Transverse colon (tissue), 4 donors: ENCODE measurements around the gene FBN2. TPM values are rescaled to one million over a fixed set of nuclear protein-coding genes. Genes with fewer than 3 reads are reported as not detected.
"Not testable (repeated sequence)": the region's sequence is repeated elsewhere in the genome, so short reads cannot be mapped to it uniquely, and the experiment has no call there.

Experiments
- DNase-seq: peaks from one replicate; pipeline ENCODE4 v3.0.0-alpha.2; 2019
- H3K27ac ChIP-seq, 4 donors: fragments of 200-600 bp; sonication (generic); 2 replicates each; pipeline ENCODE4 v1.5.1; 2016 to 2018; ENCODE audit warnings: inconsistent platforms in 4 of 4
- H3K27me3 ChIP-seq: fragments of 200-600 bp; sonication (generic); 2 replicates; pipeline ENCODE4 v1.5.1; 2017; ENCODE audit warnings: inconsistent platforms
- H3K36me3 ChIP-seq, 4 donors: fragments of 200-600 bp; sonication (generic); 2 replicates each; pipeline ENCODE4 v1.5.1; 2017 to 2019; ENCODE audit warnings: inconsistent platforms in 4 of 4
- H3K4me1 ChIP-seq, 4 donors: fragments of 200-600 bp; sonication (generic); 2 replicates each; pipeline ENCODE4 v1.5.1; 2017 to 2020; ENCODE audit warnings: inconsistent platforms in 4 of 4
- H3K4me3 ChIP-seq, 4 donors: fragments of 200-600 bp; sonication (generic); 1 replicate in 1 of 4; 2 replicates in 3 of 4; pipeline versions ENCODE4 v1.5.1 to v1.6.1; 2017 to 2019; ENCODE audit warnings: inconsistent platforms in 4 of 4
- H3K9me3 ChIP-seq, 2 donors: fragments of 200-600 bp; sonication (generic); 2 replicates each; pipeline ENCODE4 v1.5.1; 2017 to 2019; ENCODE audit warnings: inconsistent platforms in 2 of 2
- EP300 ChIP-seq: sonication (generic); formaldehyde crosslinking; IDR thresholded peaks from one replicate; pipeline ENCODE4 v1.6.1; 2017; ENCODE audit warnings: antibody characterized with exemption, low read depth
- POLR2A ChIP-seq: fragments of 450-650 bp; IDR thresholded peaks from one replicate; pipeline ENCODE4 v1.6.1; 2016; ENCODE audit warnings: antibody characterized with exemption, mild to moderate bottlenecking, moderate library complexity
- POLR2AphosphoS5 ChIP-seq, 3 donors: sonication (generic); formaldehyde crosslinking; IDR thresholded peaks; one replicate each; pipeline ENCODE4 v1.6.1; 2016; ENCODE audit warnings: antibody characterized with exemption in 3 of 3
- WGBS, 2 donors: methylation state at CpG; one replicate each; pipeline ENCODE4 v1.1.5; 2018; ENCODE audit warnings: low coverage in 1 of 2; 5-methylcytosine and 5-hydroxymethylcytosine counted together
- in situ Hi-C, 4 donors: fragments of 200-750 bp; cut with MboI; loops; one replicate each; pipeline versions ENCODE4 v1.15.0 to v1.15.1; 2017; ENCODE audit warnings: low sequenced_read_pairs in 3 of 4, low pct_ligation_motif_present in 1 of 4, low pct_unique_long_range_greater_than_20kb in 1 of 4
- intact Hi-C: fragments of 100-400 bp; cut with DNase I; formaldehyde crosslinking; loops from one replicate; pipeline ENCODE4 v1.15.1; 2023; ENCODE audit warnings: low total_unique reads
- total RNA-seq, 4 donors: library from RNA; depleted of rRNA; stranded (reverse); fragments of >200 nt; gene quantifications; one replicate each; pipeline ENCODE4 v1.1.0, GENCODE V29; 2016
- TF ChIP-seq, protein P1 (sequence below), 5 experiments: fragments of 200-600 bp in 3 of 5; fragments of 450-650 bp in 2 of 5; sonication (generic) in 3 of 5; IDR thresholded peaks; 1 replicate in 2 of 5; 2 replicates in 3 of 5; pipeline ENCODE4 v1.5.1; 2016 to 2017; ENCODE audit warnings: antibody characterized with exemption in 5 of 5, inconsistent platforms in 3 of 5, mild to moderate bottlenecking in 2 of 5, moderate library complexity in 1 of 5

FBN2 gene
- total RNA-seq, 4 donors from 2014 or later: 0.79 to 16.1 (median 2.6) TPM

GRCh38 chr5:128466554-128466953 is 71.5 kb downstream of the FBN2 start:
- Histone ChIP-seq H3K4me3 (no peak overlapping the region), H3K27ac (no peak overlapping the region), H3K36me3 (no peaks in the 10 kb centered on the region), H3K9me3 (no peaks in the 10 kb centered on the region), H3K27me3 (no peaks in the 10 kb centered on the region), H3K4me1 (no peaks in the 10 kb centered on the region)
- 37 to 49% methylated on average over 5 of the region's 5 CpGs for WGBS, 2 donors
- in situ Hi-C loops: no loop called here
- TF ChIP-seq, protein P1, sequence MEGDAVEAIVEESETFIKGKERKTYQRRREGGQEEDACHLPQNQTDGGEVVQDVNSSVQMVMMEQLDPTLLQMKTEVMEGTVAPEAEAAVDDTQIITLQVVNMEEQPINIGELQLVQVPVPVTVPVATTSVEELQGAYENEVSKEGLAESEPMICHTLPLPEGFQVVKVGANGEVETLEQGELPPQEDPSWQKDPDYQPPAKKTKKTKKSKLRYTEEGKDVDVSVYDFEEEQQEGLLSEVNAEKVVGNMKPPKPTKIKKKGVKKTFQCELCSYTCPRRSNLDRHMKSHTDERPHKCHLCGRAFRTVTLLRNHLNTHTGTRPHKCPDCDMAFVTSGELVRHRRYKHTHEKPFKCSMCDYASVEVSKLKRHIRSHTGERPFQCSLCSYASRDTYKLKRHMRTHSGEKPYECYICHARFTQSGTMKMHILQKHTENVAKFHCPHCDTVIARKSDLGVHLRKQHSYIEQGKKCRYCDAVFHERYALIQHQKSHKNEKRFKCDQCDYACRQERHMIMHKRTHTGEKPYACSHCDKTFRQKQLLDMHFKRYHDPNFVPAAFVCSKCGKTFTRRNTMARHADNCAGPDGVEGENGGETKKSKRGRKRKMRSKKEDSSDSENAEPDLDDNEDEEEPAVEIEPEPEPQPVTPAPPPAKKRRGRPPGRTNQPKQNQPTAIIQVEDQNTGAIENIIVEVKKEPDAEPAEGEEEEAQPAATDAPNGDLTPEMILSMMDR (IDR thresholded peaks at IDR 0.05): no peak
- intact Hi-C loops: no loop called here
- DNase-seq: no peak

DNA sequence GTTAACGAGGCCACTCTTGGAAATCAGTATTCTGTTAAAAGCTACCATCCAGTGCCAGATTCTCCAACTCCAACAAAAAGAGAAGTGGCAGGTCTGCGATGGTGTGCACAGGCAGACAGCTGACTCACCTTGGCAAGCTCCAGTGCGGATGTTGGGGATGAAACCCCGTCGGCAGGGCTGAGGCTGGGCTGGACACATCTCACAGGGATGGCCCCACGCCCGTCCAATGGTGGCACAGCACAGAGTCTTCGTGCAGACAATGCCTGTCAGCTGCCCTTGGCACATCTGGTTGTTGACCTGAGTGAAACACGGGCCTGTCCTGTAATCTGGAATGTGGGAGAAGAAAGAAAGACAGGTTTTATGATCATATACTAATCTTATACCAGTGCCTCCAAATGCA is 73.4 kb downstream of the FBN2 start:
- no peaks in the 10 kb centered on the region for H3K9me3 ChIP-seq
- H3K4me3 ChIP-seq: no peak overlapping the region
- in situ Hi-C loops: no loop called here
- intact Hi-C loops: no loop called here
- H3K27ac ChIP-seq: no peak overlapping the region
- WGBS, 2 donors: 71 to 83% methylated on average over 4 to 9 of the region's 9 CpGs
- no peaks in the 10 kb centered on the region for H3K27me3 ChIP-seq
- no peak for TF ChIP-seq POLR2AphosphoS5 (IDR thresholded peaks at IDR 0.05)
- no peak for DNase-seq
- no peaks in the 10 kb centered on the region for H3K36me3 ChIP-seq
- H3K4me1 ChIP-seq: no peaks in the 10 kb centered on the region

DNA sequence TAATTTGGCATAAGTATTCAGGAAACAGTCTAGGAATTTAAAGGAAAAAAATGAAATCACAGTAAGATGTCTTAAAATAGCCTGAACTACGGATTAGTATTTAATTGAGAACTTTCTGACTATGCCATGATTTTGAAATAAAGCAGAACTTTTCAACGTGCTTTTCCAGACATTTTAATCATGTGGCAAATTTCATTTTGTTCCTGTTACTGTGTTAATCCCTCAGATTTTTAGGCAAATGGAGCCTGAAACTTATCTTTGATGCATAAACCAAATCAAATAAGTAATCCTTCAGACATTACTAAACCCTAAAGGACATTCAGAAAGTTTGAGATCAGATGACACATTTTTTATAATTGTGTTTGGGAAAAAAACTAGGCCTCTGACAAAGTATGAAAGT is 75.7 kb downstream of the FBN2 start:
- Histone ChIP-seq H3K36me3 (no peaks in the 10 kb centered on the region), H3K4me1 (no peaks in the 10 kb centered on the region), H3K27me3 (no peaks in the 10 kb centered on the region), H3K9me3 (no peaks in the 10 kb centered on the region), H3K27ac (no peak overlapping the region), H3K4me3 (no peak overlapping the region)
- TF ChIP-seq POLR2AphosphoS5 (IDR thresholded peaks at IDR 0.05): no peak
- TF ChIP-seq POLR2A: no peak
- TF ChIP-seq, protein P1 (IDR thresholded peaks at IDR 0.05): no peak
- TF ChIP-seq EP300: no peak
- in situ Hi-C loops: no loop called here
- 54 to 74% methylated on average over 2 of the region's 2 CpGs for WGBS, 2 donors
- intact Hi-C loops: no loop called here
- no peak for DNase-seq

- H3K4me3 ChIP-seq, H3K27ac ChIP-seq, intact Hi-C loops, H3K9me3 ChIP-seq, in situ Hi-C loops, H3K4me1 ChIP-seq, H3K36me3 ChIP-seq, H3K27me3 ChIP-seq, DNase-seq: not testable (repeated sequence)
- 56 to 60% methylated on average over 3 of the region's 3 CpGs for WGBS, 2 donors
These were observed 80.7 kb downstream of the FBN2 start for GRCh38 chr5:128457147-128457915.

GRCh38 chr5:128455841-128456361 is 82.1 kb downstream of the FBN2 start:
- H3K9me3 ChIP-seq: no peaks in the 10 kb centered on the region
- H3K4me3 ChIP-seq: no peak overlapping the region
- intact Hi-C loops: no loop called here
- 79% methylated on average over 7 of the region's 7 CpGs; no CpG with 5 or more reads in 1 of the 2 donors for WGBS, 2 donors
- no peaks in the 10 kb centered on the region for H3K4me1 ChIP-seq
- no peaks in the 10 kb centered on the region for H3K36me3 ChIP-seq
- H3K27me3 ChIP-seq: no peaks in the 10 kb centered on the region
- H3K27ac ChIP-seq: no peak overlapping the region
- TF ChIP-seq, protein P1 (IDR thresholded peaks at IDR 0.05): no peak
- TF ChIP-seq EP300 (no peak), POLR2AphosphoS5 (IDR thresholded peaks at IDR 0.05) (no peak), POLR2A (no peak)
- in situ Hi-C loops: no loop called here
- no peak for DNase-seq
